SK-N-SH treated with all-trans-retinoic acid at 6 μM for 48 hours (cell line): ENCODE data around the gene CMKLR1.

Source experiments
- BACH2 ChIP-seq: fragments of 250-450 bp; sonication (Bioruptor Pico); IDR thresholded peaks from 2 replicates; pipeline ENCODE4 v1.9.0; 2021; ENCODE audit warnings: mild to moderate bottlenecking, borderline replicate concordance
- GLIS3 ChIP-seq: fragments of 250-450 bp; sonication (Bioruptor Pico); IDR thresholded peaks from 2 replicates; pipeline ENCODE4 v1.5.0; 2020; ENCODE audit warnings: mild to moderate bottlenecking, moderate library complexity
- ISL1 ChIP-seq: fragments of 250-450 bp; sonication (Bioruptor Pico); IDR thresholded peaks from 2 replicates; pipeline ENCODE4 v2.1.2; 2022; ENCODE audit warnings: mild to moderate bottlenecking, moderate library complexity
- ZFP30 ChIP-seq: fragments of 450-650 bp; formaldehyde crosslinking; IDR thresholded peaks from 2 replicates; pipeline ENCODE4 v1.5.0; 2022; ENCODE audit warnings: mild to moderate bottlenecking, moderate library complexity

- no peak for TF ChIP-seq ZFP30 (CRISPR knock-in tag)
- TF ChIP-seq GLIS3 (CRISPR knock-in tag) = no peak
- TF ChIP-seq BACH2 (CRISPR knock-in tag) = no peak
- no peak for TF ChIP-seq ISL1 (CRISPR knock-in tag)
These were observed 24.5 kb upstream of the CMKLR1 start for GRCh38 chr12:108363565-108363964.
